ENCODE results near the gene ZBTB7C. TPM values are rescaled to one million over a fixed set of nuclear protein-coding genes. Genes with fewer than 3 reads are reported as not detected.

The ZBTB7C gene
- total and polyA plus RNA-seq, 2 of the 8 experiments (the other 6 are each of a cell fraction or from before 2014, with no cell fraction given): 0.15 to 0.45 TPM

GRCh38 chr18:48441405-48441881 lies 32.3 kb upstream of the ZBTB7C start:
- Histone ChIP-seq H3K4me3 (ENCODE audit: extremely low read depth in 1 of 4, insufficient read depth in 2 of 4, low read depth in 3 of 4, low read length in 4 of 4) (no peak overlapping the region), H3K36me3 (ENCODE audit: control insufficient read depth in 2 of 4, insufficient read depth in 4 of 4, low read length in 3 of 4) (no peaks in the 10 kb centered on the region), H3K18ac (ENCODE audit: extremely low read depth, low read length) (no peak overlapping the region), H3K56ac (replicated peaks; ENCODE audit: insufficient read length, low read depth, low read length) (no peak overlapping the region), H3K79me1 (ENCODE audit: low read depth, low read length) (no peaks in the 10 kb centered on the region), H2BK15ac (ENCODE audit: low read length) (no peak overlapping the region), H4K91ac (replicated peaks; ENCODE audit: insufficient read length, low read length) (no peak overlapping the region), H2BK5ac (ENCODE audit: low read depth, low read length) (no peak overlapping the region), H3K9ac (replicated peaks in 1 of 4; ENCODE audit: extremely low read depth in 1 of 4, low read depth in 3 of 4, low read length in 3 of 4) (no peak overlapping the region), H3K27me3 (replicated peaks in 1 of 4; ENCODE audit: control insufficient read depth in 3 of 4, extremely low read depth in 1 of 4, insufficient read depth in 3 of 4, low read length in 3 of 4) (0 out of 7 replicates have a peak, but pooled peaks cover 0 to 2% (median 0%) of the 10 kb centered on the region in 4 experiments), H2BK20ac (ENCODE audit: low read length) (no peak overlapping the region), H3K23ac (ENCODE audit: insufficient read length) (no peak overlapping the region), H4K8ac (ENCODE audit: extremely low read depth, insufficient read depth, low read length) (no peak overlapping the region), H2AFZ (ENCODE audit: low read length) (no peak overlapping the region), H4K20me1 (replicated peaks in 1 of 2; ENCODE audit: control insufficient read depth in 1 of 2, insufficient read depth in 2 of 2, low read length in 2 of 2) (no peaks in the 10 kb centered on the region), H4K5ac (ENCODE audit: insufficient read length, low read depth, low read length) (no peak overlapping the region), H2BK120ac (replicated peaks; ENCODE audit: low read depth, low read length) (no peak overlapping the region), H3K9me3 (ENCODE audit: insufficient read depth in 2 of 2, low read depth in 1 of 2, low read length in 1 of 2) (no peaks in the 10 kb centered on the region), H3K14ac (ENCODE audit: insufficient read length) (no peak overlapping the region), H2BK12ac (ENCODE audit: low read depth, low read length) (no peak overlapping the region), H3K23me2 (ENCODE audit: low read depth, low read length) (no peaks in the 10 kb centered on the region), H3K4me1 (replicated peaks in 1 of 4; ENCODE audit: control insufficient read depth in 3 of 4, insufficient read depth in 4 of 4, low read length in 3 of 4) (peaks cover 0 to 2% (median 1%) of the 10 kb centered on the region in 4 experiments; a peak in 2 of 7 replicates), H2AK5ac (ENCODE audit: low read depth, low read length) (no peak overlapping the region), H3K4me2 (ENCODE audit: insufficient read depth in 1 of 2, low read depth in 2 of 2, low read length in 2 of 2) (no peak overlapping the region), H3K27ac (ENCODE audit: low read depth, low read length) (no peak overlapping the region), H3K79me2 (ENCODE audit: control insufficient read depth in 1 of 2, insufficient read depth in 2 of 2, low read length in 2 of 2) (no peaks in the 10 kb centered on the region), H3K4ac (replicated peaks; ENCODE audit: insufficient read length, low read depth, low read length) (no peak overlapping the region)
- FAIRE-seq: no peak
- CTCF ChIA-PET (ENCODE audit: partially characterized antibody): interaction anchor here (0.6 to 14.8 kb wide), 9 partner anchors 11 to 1013 kb away, joined by 3 to 160 read pairs (median 3); no protein-coding TSS in a partner anchor
- no peak for DNase-seq (ENCODE audit: low read depth in 1 of 2, low spot score in 2 of 2)
- POLR2A ChIA-PET (ENCODE audit: partially characterized antibody): interaction anchor here (0.8 kb wide), 1 partner anchor 13 kb away, joined by 3 read pairs; no protein-coding TSS in a partner anchor
- 88% methylated on average over 16 of the region's 16 CpGs; no CpG with 5 or more reads in 1 of the 2 experiments for WGBS, 2 experiments (ENCODE audit: extremely low coverage in 1 of 2, insufficient coverage in 1 of 2, insufficient read length in 1 of 2, insufficient replicate concordance in 2 of 2, low coverage in 1 of 2, low lambda C conversion rate in 2 of 2, missing lambda C conversion rate in 1 of 2)
- TF ChIP-seq MAX (IDR thresholded peaks at IDR 0.05) (no peak), SP2 (IDR thresholded peaks at IDR 0.05; ENCODE audit: low read length) (no peak), POU5F1 (IDR thresholded peaks at IDR 0.05; ENCODE audit: low read depth, low read length) (no peak), RNF2 (IDR thresholded peaks at IDR 0.05; ENCODE audit: borderline replicate concordance, low read depth, low read length, missing control alignments, poor library complexity, severe bottlenecking) (no peak), USF2 (IDR thresholded peaks at IDR 0.05; ENCODE audit: low read length) (no peak), CEBPB (IDR thresholded peaks at IDR 0.05; ENCODE audit: low read depth, low read length) (no peak), CTCF (IDR thresholded peaks at IDR 0.05; ENCODE audit: control extremely low read depth in 1 of 3, insufficient read depth in 1 of 3, low read depth in 1 of 3, low read length in 3 of 3) (no peak), SUZ12 (IDR thresholded peaks at IDR 0.05; ENCODE audit: low read length) (no peak), TAF7 (optimal IDR thresholded peaks at IDR 0.05; ENCODE audit: borderline replicate concordance, low read depth, low read length) (no peak)
